Activated CD4-positive, alpha-beta T cell treated with anti-CD3 and anti-CD28 coated beads, Interleukin-2, amount 10 ng/mL, durations not matched to agents 24 days and 14 days (primary cell): ENCODE results near the gene SAMD4A. TPM values are rescaled to one million over a fixed set of nuclear protein-coding genes. Genes with fewer than 3 reads are reported as not detected.
A peak's percentile ranks its signal among the peaks of the same experiment; 100 is the strongest.

Experiments
- DNase-seq: peaks from one replicate; pipeline ENCODE4 v3.0.0; 2022
- H3K27ac Mint-ChIP-seq: one replicate; pipeline ENCODE4 v1.8.0; 2022; ENCODE audit warnings: mild to moderate bottlenecking, mixed read lengths
- H3K27me3 Mint-ChIP-seq: one replicate; pipeline ENCODE4 v1.8.0; 2022; ENCODE audit warnings: mixed read lengths
- H3K36me3 Mint-ChIP-seq: one replicate; pipeline ENCODE4 v1.8.0; 2022; ENCODE audit warnings: low read depth, mild to moderate bottlenecking, mixed read lengths
- H3K4me1 Mint-ChIP-seq: one replicate; pipeline ENCODE4 v1.8.0; 2021; ENCODE audit warnings: mixed read lengths
- H3K4me3 Mint-ChIP-seq: one replicate; pipeline ENCODE4 v1.8.0; 2022; ENCODE audit warnings: mild to moderate bottlenecking, moderate library complexity, mixed read lengths
- H3K9me3 Mint-ChIP-seq: one replicate; pipeline ENCODE4 v1.8.0; 2021; ENCODE audit warnings: mixed read lengths
- intact Hi-C: fragments of 100-400 bp; cut with micrococcal nuclease; formaldehyde crosslinking; loops from one replicate; pipeline ENCODE4 v1.15.1; 2023
- total RNA-seq: library from RNA; stranded (reverse); gene quantifications from 2 replicates; pipeline ENCODE4 v1.2.3, GENCODE V29; 2022

The SAMD4A gene
- total RNA-seq, 1 donor from 2014 or later = 4.6 TPM

DNA sequence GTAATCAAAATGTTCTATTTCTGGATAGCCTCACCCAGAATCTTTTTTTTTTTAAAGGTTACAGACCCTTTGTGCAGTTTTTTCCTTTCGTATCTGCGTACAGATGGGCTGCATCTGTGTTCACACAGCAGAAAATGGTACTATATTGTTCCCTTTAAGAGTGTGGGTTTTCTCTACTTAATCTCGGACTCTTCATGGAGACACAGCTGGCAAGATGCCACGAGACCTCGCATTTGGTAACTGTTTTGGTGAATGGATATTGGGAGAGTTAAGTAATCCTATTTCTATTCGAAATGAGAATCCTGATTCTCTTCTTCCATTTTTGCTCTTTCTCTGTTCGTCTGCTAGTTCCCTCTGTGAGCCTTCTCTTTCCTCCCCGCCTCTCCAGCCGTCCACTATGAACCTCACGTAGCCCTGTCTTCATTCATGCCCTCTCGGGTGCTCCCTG lies 85.7 kb downstream of the SAMD4A start:
- Mint-ChIP-seq H3K36me3 (no peaks in the 10 kb centered on the region), H3K9me3 (no peaks in the 10 kb centered on the region), H3K4me3 (no peak overlapping the region), H3K27ac (no peak overlapping the region), H3K4me1 (peaks cover 5% of the 10 kb centered on the region), H3K27me3 (peaks cover 26% of the 10 kb centered on the region)
- intact Hi-C loops = no loop called here
- DNase-seq = no peak

DNA sequence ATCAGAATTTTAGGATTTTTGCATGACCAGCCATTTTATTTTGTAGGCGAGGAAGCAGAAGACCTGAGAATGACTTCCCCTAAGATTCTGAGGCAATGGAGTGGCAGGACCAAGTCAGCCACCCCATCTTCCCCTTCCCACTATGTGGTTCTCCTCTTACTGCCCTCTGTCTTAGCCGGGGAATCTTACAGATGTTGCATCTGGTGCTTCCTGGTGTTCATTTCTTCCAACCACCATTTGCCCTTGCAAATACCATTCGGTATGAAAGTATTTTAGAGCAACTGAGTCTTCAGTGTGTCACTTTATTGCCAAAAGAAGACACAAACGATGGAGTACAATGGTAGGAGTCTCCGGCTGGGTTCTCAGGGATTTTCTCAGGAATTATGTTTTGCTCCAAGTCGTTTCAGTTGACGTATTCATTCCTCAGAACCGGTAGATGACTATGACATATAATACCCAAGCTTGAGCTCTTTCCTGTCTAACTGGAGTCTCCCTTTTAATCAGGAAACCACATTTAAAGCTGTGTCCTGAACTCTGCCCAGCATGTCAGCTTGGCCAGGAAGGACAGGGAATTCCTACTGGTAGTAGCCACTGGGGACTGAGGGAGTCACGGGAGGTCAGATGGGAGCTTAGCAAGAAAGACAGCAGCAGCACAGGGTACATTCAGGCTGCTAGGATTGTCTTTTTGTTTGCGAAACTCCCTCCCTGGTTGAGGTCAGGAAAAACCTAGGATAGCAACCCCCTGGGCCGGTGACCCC lies 87.0 kb downstream of the SAMD4A start:
- H3K36me3 Mint-ChIP-seq = no peaks in the 10 kb centered on the region
- H3K27ac Mint-ChIP-seq = no peak overlapping the region
- H3K27me3 Mint-ChIP-seq = peaks cover 26% of the 10 kb centered on the region
- no peaks in the 10 kb centered on the region for H3K9me3 Mint-ChIP-seq
- H3K4me1 Mint-ChIP-seq = peaks cover 5% of the 10 kb centered on the region
- no peak for DNase-seq
- H3K4me3 Mint-ChIP-seq = no peak overlapping the region
- intact Hi-C loops = no loop called here

DNA sequence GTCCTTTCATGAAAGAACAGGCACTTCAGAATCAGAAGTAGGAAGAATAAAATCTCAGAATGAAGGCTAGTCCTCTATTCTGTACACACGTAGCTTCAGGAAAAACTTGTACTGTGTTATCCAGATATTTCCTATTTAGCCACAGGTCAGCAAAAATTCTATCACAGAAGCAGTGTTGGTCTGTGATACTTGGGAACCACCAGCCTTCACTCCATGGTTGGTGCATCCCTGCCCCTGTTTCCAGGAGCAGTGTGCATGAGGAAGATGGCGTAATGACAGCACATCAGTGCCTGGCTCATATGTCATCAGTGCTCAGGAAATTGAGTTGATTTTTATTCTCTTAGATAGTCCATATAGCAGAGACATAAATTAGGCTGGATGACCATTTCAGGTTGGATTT lies 87.7 kb downstream of the SAMD4A start:
- intact Hi-C loops = no loop called here
- Mint-ChIP-seq H3K27me3 (peaks cover 29% of the 10 kb centered on the region), H3K27ac (no peak overlapping the region), H3K9me3 (no peaks in the 10 kb centered on the region), H3K36me3 (no peaks in the 10 kb centered on the region), H3K4me3 (no peak overlapping the region), H3K4me1 (peaks cover 5% of the 10 kb centered on the region)
- no peak for DNase-seq

DNA sequence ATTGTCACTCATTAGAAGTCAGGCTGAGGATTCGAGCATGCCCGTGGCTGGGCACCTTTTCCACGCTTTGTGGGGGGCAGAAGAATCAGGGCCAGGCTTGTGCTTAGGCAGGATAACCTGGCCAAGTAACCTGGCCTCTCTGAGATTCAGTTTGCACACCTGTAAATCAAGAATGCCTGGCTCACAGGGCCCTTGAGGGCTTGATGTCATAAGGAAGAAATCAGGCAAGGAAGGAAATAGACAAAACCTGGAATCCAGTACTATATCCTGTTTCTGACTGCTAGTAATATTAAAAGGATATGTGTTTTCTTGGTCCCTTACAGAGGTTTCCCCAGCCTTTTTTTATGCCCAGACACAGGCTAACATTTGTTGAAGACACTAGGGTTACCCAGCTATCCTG lies 91.9 kb downstream of the SAMD4A start:
- Mint-ChIP-seq H3K27me3 (peaks cover 34% of the 10 kb centered on the region), H3K36me3 (no peaks in the 10 kb centered on the region), H3K27ac (no peak overlapping the region), H3K9me3 (peaks cover 3% of the 10 kb centered on the region), H3K4me3 (no peak overlapping the region), H3K4me1 (no peaks in the 10 kb centered on the region)
- intact Hi-C loops = no loop called here
- no peak for DNase-seq

DNA sequence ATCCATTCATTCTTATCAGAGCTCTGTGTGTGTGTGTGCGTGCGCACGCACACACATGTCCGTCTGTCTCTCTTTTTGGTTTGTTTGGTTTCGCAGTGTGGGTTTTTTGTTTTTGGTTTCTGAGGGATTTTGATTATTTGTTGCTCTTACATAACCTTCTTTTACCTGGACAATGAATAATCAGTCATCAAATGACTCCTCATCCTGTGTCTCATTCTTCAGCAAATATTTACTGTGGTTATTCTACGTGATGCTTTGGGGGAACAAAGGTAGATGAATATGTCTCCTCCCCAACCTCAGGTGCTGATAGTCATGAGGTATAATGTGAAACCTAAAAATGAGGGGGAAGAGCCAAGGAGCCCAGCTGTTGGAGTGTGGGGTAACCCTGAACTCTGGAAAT lies 92.4 kb downstream of the SAMD4A start:
- intact Hi-C loops = no loop called here
- Mint-ChIP-seq H3K27me3 (peaks cover 33% of the 10 kb centered on the region), H3K9me3 (peaks cover 3% of the 10 kb centered on the region), H3K4me1 (no peaks in the 10 kb centered on the region), H3K4me3 (no peak overlapping the region), H3K27ac (no peak overlapping the region), H3K36me3 (no peaks in the 10 kb centered on the region)
- no peak for DNase-seq

DNA sequence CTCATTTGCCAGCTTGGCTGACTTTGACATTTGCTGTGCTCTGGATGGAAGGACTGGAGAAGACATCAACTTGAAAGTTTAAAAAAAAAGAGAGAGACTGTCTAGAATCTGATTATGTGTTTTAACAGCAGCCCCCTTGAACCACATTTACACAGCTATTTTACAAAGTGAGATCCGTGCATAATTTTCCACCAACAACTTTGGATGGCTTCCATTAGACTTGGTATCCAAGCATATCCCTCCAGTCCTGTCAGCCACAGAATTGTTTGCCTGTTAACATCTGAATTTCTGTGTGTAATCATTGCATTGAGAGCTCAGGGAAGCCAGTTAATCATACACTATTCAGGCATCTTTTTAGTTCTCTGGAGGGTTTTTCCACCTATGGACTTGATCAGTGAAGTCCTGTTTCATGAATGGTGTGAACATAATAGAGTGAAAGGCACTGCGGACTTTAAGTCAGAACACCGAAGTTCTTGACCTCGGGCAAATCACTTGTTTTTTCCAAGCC lies 93.7 kb downstream of the SAMD4A start:
- intact Hi-C loops = no loop called here
- Mint-ChIP-seq H3K36me3 (no peaks in the 10 kb centered on the region), H3K27ac (no peak overlapping the region), H3K27me3 (peaks cover 36% of the 10 kb centered on the region), H3K4me1 (no peaks in the 10 kb centered on the region), H3K9me3 (peaks cover 3% of the 10 kb centered on the region), H3K4me3 (no peak overlapping the region)
- DNase-seq = no peak

DNA sequence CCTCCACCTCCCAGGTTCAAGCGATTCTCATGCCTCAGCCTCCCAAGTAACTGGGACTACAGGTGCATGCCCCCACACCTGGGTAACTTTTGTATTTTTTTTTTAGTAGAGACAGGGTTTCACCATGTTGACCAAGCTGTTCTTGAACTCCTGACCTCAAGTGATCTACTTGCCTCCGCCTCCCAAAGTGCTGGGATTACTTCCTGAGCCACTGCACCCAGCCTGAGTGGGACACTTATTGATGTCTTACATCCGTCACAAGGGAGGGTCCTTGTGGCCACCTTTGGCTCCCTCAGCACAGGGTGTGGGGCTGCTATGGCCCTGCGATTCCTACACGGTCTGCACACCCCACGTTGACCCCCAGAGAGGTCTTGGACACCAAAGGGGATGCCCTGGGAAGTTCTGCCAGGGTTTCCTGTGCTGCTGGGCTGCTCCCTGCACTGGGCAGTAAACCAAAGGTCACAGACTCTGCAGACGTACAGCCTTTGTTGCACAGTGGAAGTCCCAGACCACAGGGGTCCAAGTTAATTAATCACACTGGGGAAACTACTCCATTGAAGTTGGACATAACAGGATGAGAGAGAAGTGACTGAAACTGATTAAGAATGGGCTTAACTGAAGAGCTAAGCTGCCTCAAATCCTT lies 95.7 kb downstream of the SAMD4A start:
- Mint-ChIP-seq H3K27ac (no peak overlapping the region), H3K4me1 (peaks cover 2% of the 10 kb centered on the region), H3K36me3 (no peaks in the 10 kb centered on the region), H3K4me3 (no peak overlapping the region), H3K9me3 (peaks cover 3% of the 10 kb centered on the region), H3K27me3 (peaks cover 36% of the 10 kb centered on the region)
- intact Hi-C loops = no loop called here
- no peak for DNase-seq

DNA sequence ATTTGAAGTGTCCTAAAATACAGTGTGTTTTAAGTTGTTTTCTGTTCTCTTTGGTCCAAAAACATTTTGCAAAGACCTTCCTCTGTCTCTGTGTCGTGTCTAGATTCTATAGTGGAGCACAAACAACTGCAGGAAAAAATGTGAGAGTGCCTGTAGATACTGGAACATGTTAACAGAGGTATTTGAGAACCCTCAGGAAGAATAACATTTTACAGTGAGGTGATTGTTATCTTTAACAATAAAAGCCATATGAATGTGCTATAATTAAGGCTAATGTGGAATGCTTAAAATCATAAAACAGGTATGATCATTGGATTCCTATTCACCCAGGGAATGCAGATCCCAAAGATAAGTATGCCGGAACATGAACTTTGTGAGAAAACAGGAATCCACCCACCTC lies 98.0 kb downstream of the SAMD4A start:
- Mint-ChIP-seq H3K4me1 (peaks cover 6% of the 10 kb centered on the region), H3K9me3 (peaks cover 3% of the 10 kb centered on the region), H3K27me3 (peaks cover 42% of the 10 kb centered on the region), H3K36me3 (peaks cover 1% of the 10 kb centered on the region), H3K4me3 (no peak overlapping the region), H3K27ac (no peak overlapping the region)
- intact Hi-C loops = no loop called here
- no peak for DNase-seq

DNA sequence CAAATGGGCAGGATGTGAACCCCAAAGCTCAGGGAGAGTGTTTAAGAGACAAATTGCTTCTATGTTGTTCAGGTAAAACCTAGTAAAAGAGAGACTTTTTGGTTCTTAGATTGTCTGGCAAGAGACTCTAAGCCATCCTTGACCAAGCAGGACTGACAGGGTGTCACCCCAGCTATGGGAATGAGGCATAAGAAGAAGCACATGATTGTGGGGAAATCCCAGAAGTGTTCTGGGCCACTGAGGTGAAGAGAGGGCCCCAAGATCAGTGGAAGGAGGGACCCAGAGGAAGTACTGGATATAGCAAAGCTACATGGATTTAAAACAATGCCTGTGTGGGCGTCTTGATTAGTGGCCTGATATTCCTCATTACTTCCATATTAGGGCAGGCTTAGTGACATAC lies 99.0 kb downstream of the SAMD4A start:
- peaks cover 1% of the 10 kb centered on the region for H3K36me3 Mint-ChIP-seq
- H3K27me3 Mint-ChIP-seq = peaks cover 38% of the 10 kb centered on the region
- peaks cover 16% of the 10 kb centered on the region for H3K4me1 Mint-ChIP-seq
- intact Hi-C loops = no loop called here
- no peak overlapping the region for H3K4me3 Mint-ChIP-seq
- DNase-seq = no peak
- H3K9me3 Mint-ChIP-seq = peaks cover 3% of the 10 kb centered on the region
- no peak overlapping the region for H3K27ac Mint-ChIP-seq

DNA sequence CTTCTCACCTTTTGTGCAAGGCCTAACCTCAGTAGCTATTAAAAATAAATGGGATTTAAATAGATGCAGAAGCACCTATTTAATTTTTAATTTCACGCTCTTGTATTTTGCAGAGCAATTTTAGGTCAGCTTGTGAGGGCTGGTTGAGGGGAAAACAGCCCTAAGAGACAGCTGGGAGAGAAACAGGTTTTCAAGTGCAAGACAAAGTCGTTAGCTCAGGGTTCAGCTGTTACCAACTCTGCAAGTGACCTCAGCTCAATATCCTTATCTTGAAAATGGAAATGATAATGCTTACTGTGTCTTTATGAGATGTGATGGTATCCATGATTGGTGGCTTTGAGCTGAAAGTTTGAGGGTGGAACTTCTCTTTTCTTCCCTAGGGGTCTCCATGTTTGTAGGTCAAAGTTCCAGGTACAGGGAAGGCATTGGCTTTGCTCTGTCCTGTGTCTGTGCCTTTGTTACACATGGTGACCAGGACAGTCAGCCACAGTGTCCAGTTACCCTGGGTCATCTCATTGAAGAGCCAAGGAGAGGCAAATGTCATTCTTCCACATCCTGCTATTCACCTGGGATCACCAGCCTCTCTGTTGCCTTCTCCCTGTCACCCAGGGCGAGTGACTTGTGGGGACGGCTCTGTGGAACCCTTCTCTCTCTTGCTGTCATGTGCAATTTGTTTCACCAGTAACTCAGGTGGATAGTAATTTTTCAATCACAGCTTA lies 100.3 kb downstream of the SAMD4A start:
- Mint-ChIP-seq H3K27me3 (peaks cover 34% of the 10 kb centered on the region), H3K4me1 (peaks cover 23% of the 10 kb centered on the region), H3K27ac (no peak overlapping the region), H3K36me3 (peaks cover 1% of the 10 kb centered on the region), H3K4me3 (no peak overlapping the region), H3K9me3 (peaks cover 3% of the 10 kb centered on the region)
- intact Hi-C loops = no loop called here
- no peak for DNase-seq

DNA sequence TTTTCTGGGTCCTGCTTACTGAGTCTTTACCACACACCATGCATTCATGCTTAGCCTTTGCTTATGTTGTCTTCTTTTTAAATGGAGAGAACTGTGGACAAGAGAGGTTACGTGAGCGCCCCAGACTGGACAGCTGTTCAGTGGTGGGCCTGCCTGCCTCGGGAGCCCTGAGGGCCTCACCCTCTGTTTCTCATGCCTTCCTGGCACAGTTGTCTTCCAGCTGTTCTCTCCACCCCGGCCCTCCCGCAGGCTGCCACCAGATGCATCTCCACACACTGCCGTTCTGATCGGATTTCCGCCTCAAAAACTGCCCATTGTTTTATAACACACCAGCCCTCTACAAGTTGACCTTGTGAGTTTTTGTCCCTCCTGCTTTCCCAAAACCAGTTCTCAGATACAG lies 100.8 kb downstream of the SAMD4A start:
- peaks cover 3% of the 10 kb centered on the region for H3K9me3 Mint-ChIP-seq
- H3K36me3 Mint-ChIP-seq = peaks cover 1% of the 10 kb centered on the region
- intact Hi-C loops = no loop called here
- no peak overlapping the region for H3K4me3 Mint-ChIP-seq
- no peak for DNase-seq
- no peak overlapping the region for H3K27ac Mint-ChIP-seq
- peaks cover 25% of the 10 kb centered on the region for H3K4me1 Mint-ChIP-seq
- peaks cover 34% of the 10 kb centered on the region for H3K27me3 Mint-ChIP-seq

DNA sequence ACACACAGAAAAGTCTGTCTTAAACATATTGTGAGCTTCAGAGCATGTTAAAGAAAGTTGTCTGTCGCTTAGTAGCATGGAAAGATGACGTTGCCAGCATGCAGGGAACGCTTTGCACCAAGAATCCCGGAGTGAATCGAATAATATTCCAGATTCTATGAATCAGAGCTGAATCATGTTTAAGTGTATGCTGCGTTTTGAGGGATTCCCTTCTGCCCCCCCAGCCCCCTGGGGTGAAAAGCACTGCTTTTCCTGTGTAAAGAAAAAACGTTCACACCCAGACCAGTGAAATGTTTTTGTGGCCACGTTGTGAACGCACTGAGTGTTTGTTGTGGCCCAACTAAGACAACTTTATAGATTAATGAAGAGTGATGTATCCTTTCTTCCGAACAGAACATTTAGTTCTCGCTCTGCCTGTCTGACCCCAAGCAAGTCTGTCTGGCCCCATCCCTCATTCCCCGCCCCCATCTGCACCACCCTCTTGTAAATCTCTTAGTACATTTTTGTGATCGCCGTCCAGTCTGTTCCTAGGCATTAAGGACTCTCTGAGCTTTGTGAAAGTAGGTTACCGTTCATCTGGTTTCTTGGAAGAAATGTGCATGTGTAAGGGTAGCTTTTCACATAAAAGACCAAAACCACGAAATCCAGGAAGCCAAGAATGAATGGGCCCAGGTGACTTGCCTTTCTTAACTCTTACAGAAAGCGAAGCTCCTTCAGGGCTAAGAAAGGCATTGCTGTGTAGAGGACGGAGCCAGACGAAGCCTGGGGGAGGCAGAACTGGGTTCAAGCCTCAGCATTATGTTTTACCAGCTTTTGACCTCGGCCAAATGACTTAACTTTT lies 103.0 kb downstream of the SAMD4A start:
- Mint-ChIP-seq H3K4me3 (peak overlapping the region; percentile 6), H3K27me3 (peaks cover 22% of the 10 kb centered on the region), H3K27ac (peak overlapping the region; percentile 8), H3K36me3 (peaks cover 1% of the 10 kb centered on the region), H3K4me1 (peaks cover 29% of the 10 kb centered on the region), H3K9me3 (no peaks in the 10 kb centered on the region)
- peak; percentile 71 for DNase-seq
- intact Hi-C loops = loop anchor here (2.0 to 10.0 kb wide), 3 partner anchors 45 to 103 kb away; no protein-coding TSS in a partner anchor

DNA sequence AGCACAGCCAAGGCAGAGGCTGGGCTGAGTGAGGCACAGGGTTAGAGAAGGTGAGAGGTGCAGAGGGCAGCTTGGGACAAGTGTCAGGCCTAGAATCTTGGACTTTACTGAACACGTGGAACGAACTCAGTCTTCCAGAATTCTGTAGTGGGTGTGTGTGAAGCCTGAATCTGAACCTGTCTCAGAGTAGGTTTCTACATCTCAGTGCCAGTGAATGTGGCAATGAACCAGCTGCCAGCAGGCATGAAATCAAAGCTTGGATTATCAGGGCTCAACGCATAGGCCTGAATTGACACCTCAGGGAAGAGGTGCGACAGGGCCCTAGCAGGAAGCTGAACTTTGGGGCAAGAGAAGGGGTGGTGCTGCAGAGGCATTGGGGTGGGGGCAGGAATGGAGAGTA lies 104.6 kb downstream of the SAMD4A start:
- no peak for DNase-seq
- Mint-ChIP-seq H3K4me1 (peaks cover 28% of the 10 kb centered on the region), H3K27me3 (peaks cover 17% of the 10 kb centered on the region), H3K36me3 (peaks cover 1% of the 10 kb centered on the region), H3K27ac (peak overlapping the region; percentile 3), H3K4me3 (no peak overlapping the region), H3K9me3 (no peaks in the 10 kb centered on the region)
- intact Hi-C loops = loop anchor here (2.0 to 10.0 kb wide), 3 partner anchors 47 to 101 kb away; no protein-coding TSS in a partner anchor
